ENCODE results near the gene NOL3. TPM values are rescaled to one million over a fixed set of nuclear protein-coding genes. Genes with fewer than 3 reads are reported as not detected.

The NOL3 gene
- total and polyA plus RNA-seq, 2 of the 13 experiments (the other 11 are each of a cell fraction or from before 2014, with no cell fraction given) = 5.7 to 20.5 TPM

- no peak for DNase-seq (ENCODE audit: low spot score)
- peaks cover 54 to 73% of the 10 kb centered on the region in 2 experiments for H3K36me3 ChIP-seq (replicated peaks in 1 of 2; ENCODE audit: control insufficient read depth in 1 of 2, insufficient read depth in 2 of 2, low read length in 2 of 2)
Observed at GRCh38 chr16:67146523-67147357, 23.6 kb upstream of the NOL3 start.

More at GRCh38 chr16:67146523-67147357, 23.6 kb upstream of the NOL3 start:
- in situ Hi-C loops (cut with HindIII; ENCODE audit: extremely low pct_ligation_motif_present, low pct_unique_long_range_greater_than_20kb) = no loop called here
- no peaks in the 10 kb centered on the region for H3K79me2 ChIP-seq (ENCODE audit: insufficient read depth, low read length)
- H2AFZ ChIP-seq (ENCODE audit: low read length) = no peak overlapping the region
- no peak overlapping the region for H3K9ac ChIP-seq (ENCODE audit: insufficient read depth, low read depth, low read length)
- intact Hi-C loops (cut with micrococcal nuclease; ENCODE audit: unreplicated experiment) = no loop called here
- peaks cover 9% of the 10 kb centered on the region; the same call in 1 of the 2 replicates for H4K20me1 ChIP-seq (ENCODE audit: insufficient read depth, low read length)
- ATAC-seq (no peak), FAIRE-seq (no peak)
- POLR2A ChIA-PET = interaction anchor here (1.5 kb wide), 1 partner anchor 36 kb away, joined by 6 read pairs; no protein-coding TSS in a partner anchor
- H3K27me3 ChIP-seq (ENCODE audit: control insufficient read depth in 1 of 2, insufficient read depth in 2 of 2, low read length in 2 of 2) = no peaks in the 10 kb centered on the region; a peak in 1 of 5 replicates
- H3K9me3 ChIP-seq (ENCODE audit: low read length) = no peaks in the 10 kb centered on the region
- TF ChIP-seq RAD21 (CRISPR knock-in tag; IDR thresholded peaks at IDR 0.05) (peak; percentile 35; the same call in 1 of the 2 replicates), MYC (CRISPR knock-in tag; IDR thresholded peaks at IDR 0.05; ENCODE audit: borderline replicate concordance) (no peak), AGO2 (optimal IDR thresholded peaks at IDR 0.05; ENCODE audit: low read depth, low read length) (peak; percentile 70), ZSCAN29 (CRISPR knock-in tag; conservative IDR thresholded peaks at IDR 0.05) (no peak), TFAP4 (IDR thresholded peaks at IDR 0.05; ENCODE audit: borderline replicate concordance, low read depth) (no peak), ZNF556 (CRISPR knock-in tag; IDR thresholded peaks at IDR 0.05; ENCODE audit: borderline replicate concordance) (no peak), TCF12 (IDR thresholded peaks at IDR 0.05) (no peak), TCF12 (CRISPR knock-in tag; IDR thresholded peaks at IDR 0.05) (no peak), RBFOX2 (IDR thresholded peaks at IDR 0.05; ENCODE audit: low read depth, low read length) (0 out of 2 replicates have a peak, but pooled peaks have one; percentile 30), PAF1 (CRISPR knock-in tag; IDR thresholded peaks at IDR 0.05) (peak; percentile 4; the same call in 1 of the 2 replicates), CENPT (CRISPR knock-in tag; IDR thresholded peaks at IDR 0.05; ENCODE audit: low read depth) (no peak), NONO (IDR thresholded peaks at IDR 0.05) (no peak), NONO (CRISPR knock-in tag; conservative IDR thresholded peaks at IDR 0.05) (0 out of 2 replicates have a peak, but pooled peaks have one; percentile 25), HDAC1 (CRISPR knock-in tag; IDR thresholded peaks at IDR 0.05) (no peak), STAG1 (CRISPR knock-in tag; IDR thresholded peaks at IDR 0.05) (peak; percentile 55), POLR2A (IDR thresholded peaks at IDR 0.05; ENCODE audit: insufficient read depth in 1 of 2, low read depth in 2 of 2, low read length in 2 of 2) (peak in 1 of 2 experiments; percentile 51; a peak in 1 of 4 replicates), CBFB (CRISPR knock-in tag; IDR thresholded peaks at IDR 0.05) (no peak), RBM22 (optimal IDR thresholded peaks at IDR 0.05; ENCODE audit: low read length) (peak; percentile 65), CTCF (CRISPR knock-in tag; IDR thresholded peaks at IDR 0.05) (peak; percentile 59), PRMT3 (CRISPR knock-in tag; IDR thresholded peaks at IDR 0.05; ENCODE audit: borderline replicate concordance, low read depth) (no peak)
- H3K27ac ChIP-seq (ENCODE audit: extremely low read length, insufficient read depth, low read length) = no peak overlapping the region
- CTCF ChIA-PET (ENCODE audit: low intra/inter-chr PET ratio, low total read pairs) = no interaction called here
- H3K4me2 ChIP-seq (ENCODE audit: low read depth, low read length) = no peak overlapping the region
- 94% methylated on average over 7 of the region's 7 CpGs for WGBS (ENCODE audit: low lambda C conversion rate)
- no peak overlapping the region for H3K4me3 ChIP-seq (replicated peaks in 1 of 3; ENCODE audit: insufficient read depth in 1 of 3, low read depth in 2 of 3, low read length in 3 of 3)
- no TSS peak for BruUV-seq (replicated peaks)
- H3K4me1 ChIP-seq (ENCODE audit: insufficient read depth, low read length) = peaks cover 15% of the 10 kb centered on the region
